CD4-positive, alpha-beta T cell treated with Interleukin-17A for 1 hour (primary cell): ENCODE measurements around the gene TEX101.
"Not testable (repeated sequence)": the region's sequence is repeated elsewhere in the genome, so short reads cannot be mapped to it uniquely, and the experiment has no call there.

ENCODE experiments used
- DNase-seq: peaks from one replicate; pipeline ENCODE4 v3.0.0-alpha.2; 2020

Gene TEX101, protein sequence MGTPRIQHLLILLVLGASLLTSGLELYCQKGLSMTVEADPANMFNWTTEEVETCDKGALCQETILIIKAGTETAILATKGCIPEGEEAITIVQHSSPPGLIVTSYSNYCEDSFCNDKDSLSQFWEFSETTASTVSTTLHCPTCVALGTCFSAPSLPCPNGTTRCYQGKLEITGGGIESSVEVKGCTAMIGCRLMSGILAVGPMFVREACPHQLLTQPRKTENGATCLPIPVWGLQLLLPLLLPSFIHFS

GRCh38 chr19:43414554-43414953 lies at the start of gene TEX101:
Gene TEX101, plus strand, starts transcription at chr19:43414890. Its CDS starts 1,030 bp downstream, at chr19:43415920.
- DNase-seq: no peak

- DNase-seq: not testable (repeated sequence)
Observed at GRCh38 chr19:43365677-43366076, 49.0 kb upstream of the TEX101 start.

- no peak for DNase-seq
Observed at GRCh38 chr19:43367822-43368221, 46.9 kb upstream of the TEX101 start.

DNA sequence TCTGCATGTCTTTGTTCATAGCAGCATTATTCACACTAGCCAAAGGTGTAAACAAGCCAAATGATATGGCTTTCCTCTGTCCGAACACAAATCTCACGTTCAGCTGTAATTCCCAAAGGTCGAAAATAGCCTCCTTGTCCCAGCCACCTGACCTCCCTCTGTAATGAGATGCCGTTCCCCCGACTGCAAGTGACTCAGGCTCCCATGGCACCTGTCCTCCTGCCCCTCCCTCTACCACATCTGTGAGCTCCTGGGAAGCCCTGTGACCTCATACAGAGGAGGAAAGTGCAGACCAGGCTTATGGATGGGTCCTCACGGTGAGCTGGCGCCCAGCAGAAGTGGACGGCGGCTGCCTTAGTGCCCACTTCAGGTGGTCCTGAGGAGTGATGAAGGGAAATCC lies 45.8 kb upstream of the TEX101 start:
- not testable (repeated sequence) for DNase-seq

GRCh38 chr19:43371909-43372308 lies 42.8 kb upstream of the TEX101 start:
- no peak for DNase-seq

DNA sequence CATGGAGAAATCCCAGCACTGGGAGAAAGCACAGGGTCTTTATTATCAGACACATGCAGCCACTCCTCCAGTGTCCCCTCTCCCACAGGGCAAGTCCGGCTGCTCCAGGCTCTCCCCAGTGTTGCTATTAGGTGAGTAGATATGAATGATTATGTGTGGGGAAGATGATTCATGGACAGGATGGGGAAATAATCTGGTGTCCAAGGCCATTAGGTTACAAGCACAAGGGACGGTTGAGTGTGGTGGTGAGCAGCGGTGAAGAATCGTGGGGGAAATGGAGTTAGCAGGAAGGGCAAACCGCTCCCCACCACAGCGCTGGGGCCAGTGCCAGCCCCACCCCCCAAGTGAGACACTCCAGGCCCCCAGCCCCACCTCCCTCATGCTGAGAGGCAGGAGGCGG lies 42.2 kb upstream of the TEX101 start:
- no peak for DNase-seq

GRCh38 chr19:43377624-43378023 lies 37.1 kb upstream of the TEX101 start:
- DNase-seq: not testable (repeated sequence)

DNA sequence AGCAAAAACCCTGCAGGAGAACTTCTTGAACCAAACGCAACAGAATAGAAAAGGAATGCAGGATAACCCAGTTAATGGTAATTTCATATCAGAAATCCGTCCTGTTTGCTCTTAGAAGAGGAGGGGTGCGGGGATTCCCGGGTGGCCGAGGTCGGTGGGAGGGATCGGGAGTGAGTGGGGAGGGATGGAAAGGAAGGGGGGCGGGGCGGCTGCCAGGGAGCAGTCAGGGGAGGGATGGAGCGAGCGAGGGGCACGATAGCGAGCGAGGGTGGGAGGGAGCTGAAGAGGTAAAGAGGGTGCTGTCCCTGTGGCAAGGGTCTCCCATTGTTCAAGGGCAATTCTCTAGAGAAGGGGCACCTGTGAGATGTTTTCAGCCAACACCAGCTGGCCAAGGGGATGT lies 34.7 kb upstream of the TEX101 start:
- no peak for DNase-seq

DNA sequence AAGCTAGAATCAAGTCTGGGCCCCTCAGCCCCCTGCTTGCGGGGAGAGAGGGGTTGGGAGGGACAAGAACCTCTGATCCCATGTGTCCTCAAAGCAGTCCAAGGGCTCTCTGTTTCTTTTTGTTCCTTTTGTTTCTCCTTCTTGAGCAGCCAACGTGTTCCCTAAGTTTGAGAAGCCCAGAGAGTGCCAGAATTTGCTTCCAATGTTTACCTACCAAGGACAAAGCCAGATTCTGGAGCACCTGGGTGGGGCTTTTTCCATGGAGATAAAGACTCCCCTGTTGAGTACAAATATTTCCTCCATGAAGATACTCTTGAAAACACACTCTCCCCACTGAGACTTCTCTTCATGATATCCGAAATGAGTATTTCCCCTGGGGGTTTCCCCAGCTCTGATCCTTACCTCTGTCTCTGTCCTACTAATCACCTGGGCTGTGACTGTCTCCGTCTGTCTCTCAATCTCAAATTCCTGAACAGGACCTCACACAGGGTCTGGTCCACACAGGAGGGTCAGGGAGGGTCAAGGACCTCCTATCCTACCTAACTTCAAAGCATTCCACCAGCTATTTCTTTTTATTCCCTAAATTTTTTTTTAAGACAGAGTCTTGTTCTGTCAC lies 33.8 kb upstream of the TEX101 start:
- no peak for DNase-seq

DNA sequence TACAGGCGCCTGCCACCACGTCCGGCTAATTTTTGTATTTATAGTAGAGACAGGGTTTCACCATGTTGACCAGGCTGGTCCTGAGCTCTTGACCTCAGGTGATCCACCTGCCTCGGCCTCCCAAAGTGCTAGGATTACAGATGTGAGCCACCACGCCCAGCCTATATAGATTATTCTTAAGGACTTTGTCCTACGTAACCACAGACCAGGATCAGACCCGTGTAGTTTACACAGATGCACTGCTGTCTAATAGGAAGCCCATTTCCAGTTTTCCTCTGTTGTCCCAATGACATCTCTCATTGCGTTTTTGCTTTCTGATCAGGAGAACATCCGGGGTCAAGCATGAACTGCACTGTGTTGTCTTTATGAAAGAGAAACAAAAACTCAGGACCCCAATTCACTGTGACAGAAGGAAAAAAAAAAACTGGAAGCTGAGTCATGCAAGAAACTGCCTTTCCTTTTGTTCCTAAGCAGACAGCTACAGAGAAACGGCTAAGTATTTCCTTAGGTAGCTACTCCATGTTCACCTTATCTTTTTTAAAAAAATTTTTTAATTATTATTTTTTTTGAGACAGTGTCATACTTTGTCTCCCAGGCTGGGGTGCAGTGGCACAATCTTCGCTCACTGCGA lies 32.0 kb upstream of the TEX101 start:
- DNase-seq: not testable (repeated sequence)

DNA sequence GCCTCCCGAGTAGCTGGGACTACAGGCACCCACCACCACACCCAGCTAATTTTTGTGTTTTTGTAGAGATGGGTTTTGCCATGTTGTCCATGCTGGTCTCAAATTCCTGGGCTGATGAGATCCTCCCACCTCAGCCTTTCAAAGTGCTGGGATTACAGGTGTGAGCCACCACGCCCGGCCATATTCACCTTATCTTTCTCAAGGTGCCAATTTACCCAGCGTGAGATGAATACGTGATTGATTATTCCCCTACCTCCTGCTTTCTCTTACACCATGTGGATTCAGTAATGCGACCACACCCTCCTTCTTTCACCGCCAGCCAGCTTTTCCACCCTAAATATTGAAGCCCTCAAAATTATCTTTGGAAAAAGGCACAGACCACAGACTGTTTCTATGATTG lies 31.4 kb upstream of the TEX101 start:
- DNase-seq: not testable (repeated sequence)

DNA sequence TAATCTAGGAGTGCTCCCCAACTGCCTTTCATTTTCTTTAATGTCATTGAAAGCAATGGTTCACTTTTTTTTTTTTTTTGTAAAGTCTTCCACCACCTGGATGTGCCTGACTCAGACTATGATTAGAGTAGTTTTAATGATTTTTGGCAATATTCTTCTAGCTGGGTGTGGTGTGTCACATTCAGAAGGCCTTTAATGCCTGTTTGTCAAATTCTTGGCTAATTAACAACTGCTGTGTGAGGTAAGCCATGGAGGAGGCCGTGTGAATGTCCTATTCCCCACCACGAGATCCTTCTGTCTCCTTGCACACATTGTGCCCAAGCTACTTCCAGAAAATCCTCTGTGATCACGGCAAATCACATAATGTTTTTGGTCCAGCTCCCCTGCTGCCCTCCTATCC lies 30.9 kb upstream of the TEX101 start:
- not testable (repeated sequence) for DNase-seq

- not testable (repeated sequence) for DNase-seq
Observed at GRCh38 chr19:43390903-43391551, 23.7 kb upstream of the TEX101 start.

- DNase-seq: not testable (repeated sequence)
Observed at GRCh38 chr19:43391552-43391935, 23.1 kb upstream of the TEX101 start.

DNA sequence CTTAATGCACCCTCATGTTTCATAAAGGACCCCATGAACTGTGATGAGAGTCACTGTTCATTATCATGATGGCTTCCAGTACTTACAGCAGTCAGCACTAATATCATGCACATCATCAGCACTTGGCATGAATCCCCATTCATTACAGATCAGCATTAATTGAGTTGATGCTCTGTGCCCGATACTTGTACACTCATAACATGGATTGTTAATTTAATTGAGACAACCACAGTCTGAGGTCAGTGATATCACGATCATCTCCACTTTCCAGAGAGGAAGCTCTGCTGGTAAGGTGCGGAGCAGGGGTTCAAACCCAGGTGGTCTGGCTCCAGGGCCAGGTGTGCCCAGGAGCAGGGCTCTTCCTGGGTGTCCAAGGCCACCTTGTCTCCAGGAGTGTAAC lies 21.2 kb upstream of the TEX101 start:
- DNase-seq: not testable (repeated sequence)

DNA sequence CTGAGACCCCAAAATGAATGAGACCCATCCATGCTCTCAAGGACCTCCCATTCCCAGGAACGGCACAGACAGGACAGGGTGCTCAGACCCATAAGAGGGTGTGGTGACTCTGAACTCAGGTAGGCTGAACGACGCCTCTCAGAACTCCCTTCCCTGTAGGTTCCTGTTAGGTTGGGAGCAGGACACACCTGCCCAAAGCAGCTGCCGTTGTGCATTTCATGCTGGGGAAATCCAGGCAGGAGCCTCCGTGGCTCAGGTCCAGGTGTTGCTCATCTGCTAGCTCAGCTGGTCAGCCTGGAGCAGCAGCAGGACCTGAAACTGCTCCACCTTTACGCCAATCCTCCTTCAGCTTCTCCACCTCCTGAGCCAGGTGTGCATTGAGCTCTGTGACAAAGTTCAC lies 19.1 kb upstream of the TEX101 start:
- no peak for DNase-seq

GRCh38 chr19:43406297-43406696 lies 8.4 kb upstream of the TEX101 start:
- DNase-seq: no peak

DNA sequence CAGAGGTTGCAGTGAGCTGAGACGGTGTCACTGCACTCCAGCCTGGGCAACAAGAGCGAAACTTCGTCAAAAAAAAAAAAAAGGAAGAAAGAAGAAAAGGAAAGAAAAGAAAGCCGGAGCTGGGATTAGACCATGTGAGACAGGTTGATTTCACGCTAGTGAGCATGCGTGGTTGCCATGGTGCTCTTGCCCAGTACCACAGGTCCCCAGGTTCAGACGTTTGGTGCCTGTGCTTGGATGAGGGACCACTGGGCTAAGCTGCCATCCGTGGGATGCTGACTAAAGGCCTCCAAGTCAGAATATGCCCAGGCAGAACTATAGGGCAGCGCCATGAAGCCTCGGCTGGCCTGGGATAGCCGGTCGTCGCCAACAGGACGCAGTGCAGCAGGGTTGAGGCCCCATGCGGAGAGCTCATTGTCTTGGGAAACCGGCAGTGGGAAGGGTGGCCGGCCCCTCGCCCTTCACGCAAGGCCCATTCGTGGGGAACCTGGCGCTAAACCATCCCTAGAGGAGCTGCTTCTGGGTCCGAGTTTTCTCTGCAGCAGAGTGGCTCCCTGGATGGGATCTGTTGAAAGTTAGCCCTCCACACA lies 7.2 kb upstream of the TEX101 start:
- no peak for DNase-seq

DNA sequence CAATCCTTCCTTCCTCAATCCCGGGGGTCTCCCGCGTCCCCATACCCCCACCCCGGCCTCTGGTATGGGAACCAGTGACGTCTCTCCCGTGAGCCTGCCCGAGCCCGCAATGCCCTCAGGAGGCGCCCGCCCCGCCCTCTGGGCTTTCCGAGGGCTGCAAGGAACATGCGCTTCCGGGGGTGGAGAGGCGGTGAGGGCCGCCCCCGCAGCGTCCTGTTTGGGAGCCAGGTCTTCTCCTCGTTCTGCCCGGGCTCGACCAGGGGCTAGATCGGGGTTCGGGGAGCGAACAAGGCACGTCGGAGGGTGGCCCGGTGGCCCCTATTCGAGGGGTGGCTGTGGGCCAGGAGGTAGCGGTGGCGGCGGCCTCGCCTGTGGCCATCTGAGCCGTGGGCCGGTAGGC lies 6.6 kb upstream of the TEX101 start:
- DNase-seq: no peak

DNA sequence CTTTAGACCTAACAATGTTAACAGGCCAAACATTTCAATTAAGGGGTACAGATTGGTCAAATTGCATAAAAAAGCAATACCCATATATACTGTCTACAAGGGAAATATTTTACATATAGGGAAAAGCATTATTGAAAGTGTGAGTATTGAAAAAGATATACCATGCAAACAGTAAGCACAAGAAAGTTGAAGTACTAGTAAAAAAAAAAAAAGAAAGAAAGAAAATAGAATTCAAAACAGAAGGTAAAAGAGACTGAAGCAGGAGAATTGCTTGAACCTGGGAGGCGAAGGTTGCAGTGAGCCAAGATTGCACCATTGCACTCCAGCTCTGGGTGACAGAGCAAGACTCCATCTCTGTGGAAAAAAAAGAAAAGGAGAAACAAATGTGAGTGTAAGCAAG lies 5.3 kb upstream of the TEX101 start:
- no peak for DNase-seq

DNA sequence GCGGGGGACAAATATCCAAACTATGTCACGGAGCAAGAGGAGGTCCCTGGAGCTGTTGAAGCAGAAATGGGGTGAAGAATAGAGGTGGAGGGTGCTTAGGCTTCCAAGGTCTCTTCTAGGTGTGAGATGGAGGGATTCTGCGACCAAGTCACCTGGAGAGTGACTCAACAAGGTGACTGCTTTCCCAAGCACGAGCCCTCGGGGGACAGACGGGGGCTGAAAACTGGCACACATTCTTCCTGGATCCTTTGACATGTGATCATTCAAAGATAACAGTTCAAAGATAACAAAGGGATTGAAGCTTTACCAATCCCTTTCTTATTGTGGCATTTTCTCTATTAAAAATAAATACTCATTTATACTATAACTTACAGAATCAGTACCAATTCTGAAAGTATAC lies 2.2 kb upstream of the TEX101 start:
- DNase-seq: no peak

DNA sequence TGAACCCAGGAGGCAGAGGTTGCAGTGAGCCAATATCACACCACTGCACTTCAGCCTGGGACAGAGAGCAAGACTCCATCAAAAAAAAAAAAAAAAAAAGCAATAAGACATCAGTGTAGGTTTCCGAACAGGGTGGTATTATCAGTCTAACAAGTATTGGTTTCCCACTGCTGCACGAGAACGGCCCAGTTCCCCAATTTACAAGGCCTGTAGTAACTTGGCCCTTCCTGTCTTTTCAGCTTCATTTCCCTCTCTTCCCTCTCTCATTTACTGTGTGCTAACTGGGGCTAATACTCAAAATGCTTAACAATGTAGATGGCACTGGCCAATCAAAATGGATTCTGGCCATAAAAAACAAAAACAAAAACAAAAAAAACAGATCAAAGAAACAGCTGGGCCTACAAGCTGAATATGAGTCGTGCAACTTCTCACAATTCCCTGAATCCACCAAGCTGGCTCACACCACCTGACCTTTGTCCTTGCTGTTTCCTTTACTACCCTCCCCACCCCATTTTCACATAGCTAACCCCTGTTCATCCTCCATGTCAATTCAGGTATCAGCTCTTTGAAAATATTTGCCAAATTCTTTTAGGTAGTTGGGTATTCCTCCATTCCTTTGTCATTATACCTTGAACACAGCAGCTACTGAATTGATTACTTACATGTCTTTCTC lies 2.4 kb downstream of the TEX101 start:
- DNase-seq: no peak

- no peak for DNase-seq
Observed at GRCh38 chr19:43420954-43421353, 6.3 kb downstream of the TEX101 start.
